ENCODE measurements around the gene TRAPPC12. TPM values are rescaled to one million over a fixed set of nuclear protein-coding genes. Genes with fewer than 3 reads are reported as not detected.

TRAPPC12 gene
- total RNA-seq, 1 experiment from 2014 or later, result 86.0 TPM

DNA sequence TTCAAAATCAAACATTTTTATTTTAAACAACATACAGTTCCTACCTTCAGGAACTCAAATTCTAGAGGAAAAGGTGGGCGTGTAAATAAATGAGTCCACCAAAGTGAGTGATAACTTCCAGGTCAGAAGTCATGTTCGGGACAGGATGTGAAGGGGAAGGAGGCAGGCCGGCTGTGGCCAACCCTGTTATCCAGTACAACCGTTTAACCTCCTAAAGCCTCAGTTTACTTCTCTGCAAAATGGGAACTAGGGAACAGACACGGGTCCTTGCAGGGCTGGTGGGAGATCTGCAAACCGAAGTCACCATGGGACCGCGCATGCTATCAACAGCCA lies 2.2 kb upstream of the TRAPPC12 start:
- Mint-ChIP-seq H3K36me3 (ENCODE audit: insufficient read depth in 1 of 3, low read depth in 3 of 3) (peaks cover 8 to 11% (median 10%) of the 10 kb centered on the region in 3 experiments), H3K27ac (peak overlapping the region; percentile 87 to 98 (median 97); a peak in 5 of 7 replicates), H3K4me3 (peak overlapping the region; percentile 97), H3K9me3 (peaks cover 0 to 2% of the 10 kb centered on the region in 2 experiments; a peak in 1 of 5 replicates), H3K4me1 (peaks cover 21 to 27% of the 10 kb centered on the region in 2 experiments), H3K27me3 (ENCODE audit: low read depth) (no peaks in the 10 kb centered on the region)
- Histone ChIP-seq H3K4ac (ENCODE audit: low read depth, low read length) (no peak overlapping the region), H3K4me2 (ENCODE audit: insufficient read depth, insufficient read length, low read length) (peak overlapping the region; percentile 78), H2AK5ac (ENCODE audit: insufficient read length, low read length) (no peak overlapping the region), H3K79me1 (ENCODE audit: insufficient read depth, low read depth, low read length, poor library complexity, severe bottlenecking) (peaks cover 6% of the 10 kb centered on the region), H2BK12ac (ENCODE audit: insufficient read length, low read depth, low read length) (no peak overlapping the region), H3K9me3 (ENCODE audit: control insufficient read depth, low read depth, low read length) (no peaks in the 10 kb centered on the region), H3K27ac (ENCODE audit: insufficient read length, low read depth, low read length) (no peak overlapping the region), H2BK15ac (ENCODE audit: low read depth, low read length) (no peak overlapping the region), H3K23ac (ENCODE audit: insufficient read length, low read depth, low read length) (no peak overlapping the region), H3K14ac (ENCODE audit: insufficient read depth, low read length) (peak overlapping the region; percentile 79), H3K18ac (ENCODE audit: insufficient read length, low read depth, low read length) (peak overlapping the region; percentile 28), H4K20me1 (ENCODE audit: control insufficient read depth, insufficient read depth, insufficient read length) (no peaks in the 10 kb centered on the region), H2BK20ac (ENCODE audit: low read depth, low read length, poor library complexity, severe bottlenecking) (no peak overlapping the region), H2BK5ac (ENCODE audit: insufficient read length, low read length) (no peak overlapping the region), H4K91ac (ENCODE audit: insufficient read length, low read depth, low read length) (no peak overlapping the region), H2BK120ac (ENCODE audit: low read depth, low read length, poor library complexity, severe bottlenecking) (no peak overlapping the region), H4K8ac (replicated peaks; ENCODE audit: insufficient read length, low read depth, low read length) (no peak overlapping the region), H4K5ac (ENCODE audit: insufficient read length, low read depth, low read length) (no peak overlapping the region), H3K9ac (ENCODE audit: extremely low read depth, insufficient read length, low read length) (peak overlapping the region; percentile 71), H3K4me1 (ENCODE audit: insufficient read depth, low read length) (peaks cover 2% of the 10 kb centered on the region; the same call in 1 of the 2 replicates), H3T11ph (ENCODE audit: low read length) (no peak overlapping the region), H3K27me3 (ENCODE audit: insufficient read depth, low read length) (no peaks in the 10 kb centered on the region), H3K79me2 (ENCODE audit: insufficient read depth, low read length) (peaks cover 5% of the 10 kb centered on the region; the same call in 1 of the 2 replicates), H3K23me2 (ENCODE audit: insufficient read length, low read depth, low read length, poor library complexity, severe bottlenecking) (peaks cover 9% of the 10 kb centered on the region), H3K56ac (ENCODE audit: insufficient read length, low read depth, low read length) (no peak overlapping the region), H2AFZ (ENCODE audit: low read length) (no peak overlapping the region)
- no peak for DNase-seq
- TF ChIP-seq, protein P1, sequence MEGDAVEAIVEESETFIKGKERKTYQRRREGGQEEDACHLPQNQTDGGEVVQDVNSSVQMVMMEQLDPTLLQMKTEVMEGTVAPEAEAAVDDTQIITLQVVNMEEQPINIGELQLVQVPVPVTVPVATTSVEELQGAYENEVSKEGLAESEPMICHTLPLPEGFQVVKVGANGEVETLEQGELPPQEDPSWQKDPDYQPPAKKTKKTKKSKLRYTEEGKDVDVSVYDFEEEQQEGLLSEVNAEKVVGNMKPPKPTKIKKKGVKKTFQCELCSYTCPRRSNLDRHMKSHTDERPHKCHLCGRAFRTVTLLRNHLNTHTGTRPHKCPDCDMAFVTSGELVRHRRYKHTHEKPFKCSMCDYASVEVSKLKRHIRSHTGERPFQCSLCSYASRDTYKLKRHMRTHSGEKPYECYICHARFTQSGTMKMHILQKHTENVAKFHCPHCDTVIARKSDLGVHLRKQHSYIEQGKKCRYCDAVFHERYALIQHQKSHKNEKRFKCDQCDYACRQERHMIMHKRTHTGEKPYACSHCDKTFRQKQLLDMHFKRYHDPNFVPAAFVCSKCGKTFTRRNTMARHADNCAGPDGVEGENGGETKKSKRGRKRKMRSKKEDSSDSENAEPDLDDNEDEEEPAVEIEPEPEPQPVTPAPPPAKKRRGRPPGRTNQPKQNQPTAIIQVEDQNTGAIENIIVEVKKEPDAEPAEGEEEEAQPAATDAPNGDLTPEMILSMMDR (conservative IDR thresholded peaks at IDR 0.05), result no peak
- no CpG with 5 or more reads among the region's 8 CpGs for WGBS (ENCODE audit: extremely low coverage, insufficient read length, low lambda C conversion rate)

Measured in H9 (cell line).